NCI-H1105 treated with DMSO at 0.1 percent for 48 hours (cell line): ENCODE data around the gene SETD2.
A peak's percentile ranks its signal among the peaks of the same experiment; 100 is the strongest.

Experiments
- DNase-seq: peaks from one replicate; lab custom pipeline; 2025; lab: John Stamatoyannopoulos, UW

SETD2 gene

GRCh38 chr3:46984591-46985459 is 179.1 kb downstream of the SETD2 start:
- DNase-seq = no peak

GRCh38 chr3:46982546-46982945 is 181.4 kb downstream of the SETD2 start:
- no peak for DNase-seq

GRCh38 chr3:46981932-46982471 is 181.9 kb downstream of the SETD2 start:
- no peak for DNase-seq

- no peak for DNase-seq
Measured at GRCh38 chr3:46979958-46980497, 183.9 kb downstream of the SETD2 start.

GRCh38 chr3:46978985-46979944 is 184.6 kb downstream of the SETD2 start, which contains the start of gene NBEAL2:
Gene NBEAL2, plus strand, starts transcription at chr3:46979666. Its CDS starts 196 bp downstream, at chr3:46979862.
- peak; percentile 68 for DNase-seq

- no peak for DNase-seq
Measured at GRCh38 chr3:46978381-46978780, 185.5 kb downstream of the SETD2 start.

GRCh38 chr3:46977811-46978195 is 186.1 kb downstream of the SETD2 start:
- no peak for DNase-seq

GRCh38 chr3:46976326-46977190 is 187.4 kb downstream of the SETD2 start, which contains the start of gene CCDC12:
Gene CCDC12, minus strand, starts transcription at chr3:46976745. Its CDS starts 13 bp downstream, at chr3:46976732.
- DNase-seq = peak; percentile 90

GRCh38 chr3:46974421-46975171 is 189.3 kb downstream of the SETD2 start:
- DNase-seq = no peak

GRCh38 chr3:46972396-46972795 is 191.5 kb downstream of the SETD2 start:
- DNase-seq = no peak

GRCh38 chr3:46971742-46972141 is 192.2 kb downstream of the SETD2 start:
- no peak for DNase-seq

GRCh38 chr3:46971151-46971550 is 192.8 kb downstream of the SETD2 start:
- no peak for DNase-seq

GRCh38 chr3:46970391-46971091 is 193.4 kb downstream of the SETD2 start:
- no peak for DNase-seq

GRCh38 chr3:46968783-46969428 is 195.0 kb downstream of the SETD2 start:
- DNase-seq = no peak

- no peak for DNase-seq
Measured at GRCh38 chr3:46966811-46967210, 197.1 kb downstream of the SETD2 start.
